ENCODE measurements around the gene RPL35A. TPM values are rescaled to one million over a fixed set of nuclear protein-coding genes. Genes with fewer than 3 reads are reported as not detected.
"Not testable (repeated sequence)": the region's sequence is repeated elsewhere in the genome, so short reads cannot be mapped to it uniquely, and the experiment has no call there.

RPL35A gene
- total RNA-seq, 5 donors from 2014 or later (not counting 1 experiment from before 2014, with no cell fraction given): 1,657 to 1,935 (median 1,760) TPM

DNA sequence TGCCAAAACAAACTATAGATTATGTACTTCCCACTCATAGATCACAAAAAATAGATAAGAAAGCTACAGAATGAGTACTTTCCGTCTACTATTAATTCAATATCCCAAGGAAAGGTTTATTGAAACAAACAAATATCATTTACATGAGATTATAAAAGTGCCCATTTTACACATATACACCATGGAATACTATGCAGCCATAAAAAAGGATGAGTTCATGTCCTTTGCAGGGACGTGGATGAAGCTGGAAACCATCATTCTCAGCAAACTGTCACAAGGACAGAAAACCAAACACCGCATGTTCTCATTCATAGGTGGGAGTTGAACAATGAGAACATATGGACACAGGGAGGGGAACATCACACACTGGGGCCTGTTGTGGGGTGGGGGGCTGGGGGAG, 22.4 kb upstream of the RPL35A start:
- H3K36me3 Mint-ChIP-seq: peaks cover 32% of the 10 kb centered on the region
- H3K9me3 Mint-ChIP-seq; CTCF ChIA-PET; H3K27me3 ChIP-seq (replicated peaks in 1 of 2; ENCODE audit: control insufficient read depth in 2 of 2, extremely low read depth in 1 of 2, insufficient read depth in 2 of 2, low read length in 1 of 2); H3K4me3 ChIP-seq (ENCODE audit: control insufficient read depth in 1 of 2, extremely low read depth in 1 of 2, low read length in 1 of 2); H3K9me3 ChIP-seq; H3K4me3 Mint-ChIP-seq; DNase-seq; H3K27me3 Mint-ChIP-seq; H3K4me1 ChIP-seq (ENCODE audit: control insufficient read depth in 1 of 2, extremely low read depth in 1 of 2, insufficient read depth in 2 of 2, low read length in 2 of 2); H3K36me3 ChIP-seq (ENCODE audit: control insufficient read depth in 2 of 2, extremely low read depth in 1 of 2, insufficient read depth in 1 of 2, low read length in 1 of 2); H3K27ac ChIP-seq (ENCODE audit: low read length); H3K27ac Mint-ChIP-seq; POLR2A ChIA-PET; ATAC-seq (replicated peaks in 1 of 4); H3K4me1 Mint-ChIP-seq: not testable (repeated sequence)
- WGBS (ENCODE audit: insufficient coverage): no CpG with 5 or more reads among the region's 3 CpGs

DNA sequence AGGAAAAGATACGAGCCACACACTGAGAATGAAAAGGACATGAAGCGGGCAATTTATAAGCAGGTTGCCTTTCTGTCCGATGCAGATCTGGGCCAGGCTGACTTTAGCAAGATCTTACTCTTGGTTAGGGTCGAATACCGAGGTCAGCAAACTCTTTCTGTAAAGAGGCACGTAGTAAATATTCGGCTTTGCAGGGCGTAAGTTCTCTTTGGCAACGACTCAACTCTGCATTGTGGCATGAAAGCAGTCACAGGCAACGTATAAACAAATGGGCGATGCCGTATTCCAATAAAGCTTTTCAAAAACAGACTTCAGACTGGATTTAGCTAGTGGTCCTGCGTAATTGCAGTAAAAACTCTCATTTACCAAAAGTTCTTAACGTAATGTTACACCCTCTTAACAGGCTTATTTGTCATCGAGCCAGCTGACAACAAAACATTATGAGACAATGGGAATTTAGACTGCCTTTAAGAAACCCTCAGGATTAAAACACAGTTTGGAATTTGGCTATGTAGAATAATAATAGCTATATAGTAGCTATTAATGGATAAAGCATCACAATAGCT, 13.1 kb upstream of the RPL35A start:
- Mint-ChIP-seq H3K9me3 (no peaks in the 10 kb centered on the region), H3K4me1 (no peaks in the 10 kb centered on the region), H3K4me3 (no peak overlapping the region), H3K27ac (no peak overlapping the region), H3K27me3 (no peaks in the 10 kb centered on the region), H3K36me3 (peaks cover 12% of the 10 kb centered on the region)
- no peaks in the 10 kb centered on the region for H3K27me3 ChIP-seq (replicated peaks in 1 of 2; ENCODE audit: control insufficient read depth in 2 of 2, extremely low read depth in 1 of 2, insufficient read depth in 2 of 2, low read length in 1 of 2)
- H3K36me3 ChIP-seq (ENCODE audit: control insufficient read depth in 2 of 2, extremely low read depth in 1 of 2, insufficient read depth in 1 of 2, low read length in 1 of 2): peaks cover 0 to 2% of the 10 kb centered on the region in 2 donors
- 93% methylated on average over 13 of the region's 15 CpGs for WGBS (ENCODE audit: insufficient coverage)
- H3K27ac ChIP-seq (ENCODE audit: low read length): no peak overlapping the region
- no peaks in the 10 kb centered on the region for H3K9me3 ChIP-seq
- ATAC-seq (replicated peaks in 1 of 4) (no peak), DNase-seq (no peak)
- POLR2A ChIA-PET: no interaction called here
- H3K4me1 ChIP-seq (ENCODE audit: control insufficient read depth in 1 of 2, extremely low read depth in 1 of 2, insufficient read depth in 2 of 2, low read length in 2 of 2): no peaks in the 10 kb centered on the region
- no peak overlapping the region for H3K4me3 ChIP-seq (ENCODE audit: control insufficient read depth in 1 of 2, extremely low read depth in 1 of 2, low read length in 1 of 2)
- CTCF ChIA-PET: no interaction called here

DNA sequence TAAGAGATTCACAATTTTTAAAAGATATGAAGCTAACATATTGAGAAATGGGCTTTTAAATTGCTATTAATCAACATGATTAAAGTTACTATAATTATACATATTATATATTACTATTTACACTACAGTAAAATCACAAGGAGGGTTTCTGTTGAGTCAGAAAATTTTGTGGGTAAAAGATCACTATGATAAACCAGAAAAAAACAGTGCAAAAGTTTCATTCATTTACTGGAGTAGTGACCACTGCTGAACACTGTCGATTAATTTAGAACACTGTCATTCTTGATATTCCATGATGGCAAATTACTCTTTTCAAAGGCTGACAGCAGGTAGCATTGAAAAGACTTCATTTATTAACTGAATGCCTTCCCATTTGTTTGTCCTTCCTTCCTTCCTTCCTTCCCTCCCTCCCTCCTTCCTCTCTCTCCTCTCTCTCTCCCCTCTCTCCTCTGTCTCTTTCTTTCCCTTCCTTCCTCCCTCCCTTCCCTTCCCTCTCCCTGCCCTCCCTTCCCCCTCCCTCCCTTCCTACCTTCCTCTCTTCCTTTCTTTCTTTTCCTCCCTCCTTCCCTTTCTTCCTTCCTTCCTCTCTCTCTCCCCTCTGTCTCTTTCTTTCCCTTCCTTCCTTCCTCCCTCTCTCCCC, 9.1 kb upstream of the RPL35A start:
- CTCF ChIA-PET: no interaction called here
- H3K36me3 Mint-ChIP-seq: peaks cover 12% of the 10 kb centered on the region

DNA sequence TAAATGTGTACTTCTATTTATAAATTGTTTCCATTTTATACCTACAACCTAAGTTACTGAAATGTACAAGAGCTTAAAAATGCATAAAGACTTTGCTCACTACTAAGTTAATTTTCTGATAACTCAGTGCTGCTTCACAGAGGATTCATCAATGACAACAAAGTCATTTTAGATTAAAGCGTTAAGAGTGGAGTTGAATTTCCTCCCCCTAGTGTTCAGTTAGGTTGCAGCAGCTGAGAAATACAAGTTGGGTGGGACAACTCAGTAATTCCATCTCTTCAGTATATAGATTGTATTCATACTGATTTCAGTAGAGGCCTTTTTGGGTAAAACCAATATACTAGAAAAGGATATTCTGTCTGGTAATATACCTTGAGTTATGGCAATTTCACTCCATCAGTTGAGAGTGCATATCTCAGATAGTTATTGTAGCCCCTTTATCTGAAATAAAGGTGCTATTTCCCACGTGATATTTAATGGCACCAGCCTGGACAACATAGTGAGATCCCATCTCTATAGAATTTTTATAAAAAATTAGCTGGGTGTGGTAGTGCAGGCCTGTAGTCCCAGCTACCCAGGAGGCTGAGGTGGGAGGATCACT, 6.9 kb upstream of the RPL35A start:
- Mint-ChIP-seq H3K4me3 (no peak overlapping the region), H3K27me3 (no peaks in the 10 kb centered on the region), H3K4me1 (peaks cover 0 to 1% (median 0%) of the 10 kb centered on the region in 3 donors), H3K36me3 (peaks cover 7% of the 10 kb centered on the region), H3K9me3 (no peaks in the 10 kb centered on the region), H3K27ac (no peak overlapping the region)
- ATAC-seq (replicated peaks in 1 of 4) (peak in 3 of 4 experiments; percentile 57 to 75 (median 73)), DNase-seq (peak in 6 of 35 experiments; percentile 6 to 68 (median 16))
- Histone ChIP-seq H3K4me1 (ENCODE audit: control insufficient read depth in 1 of 2, extremely low read depth in 1 of 2, insufficient read depth in 2 of 2, low read length in 2 of 2) (no peaks in the 10 kb centered on the region), H3K27me3 (replicated peaks in 1 of 2; ENCODE audit: control insufficient read depth in 2 of 2, extremely low read depth in 1 of 2, insufficient read depth in 2 of 2, low read length in 1 of 2) (no peaks in the 10 kb centered on the region), H3K4me3 (ENCODE audit: control insufficient read depth in 1 of 2, extremely low read depth in 1 of 2, low read length in 1 of 2) (no peak overlapping the region), H3K27ac (ENCODE audit: low read length) (no peak overlapping the region), H3K36me3 (ENCODE audit: control insufficient read depth in 2 of 2, extremely low read depth in 1 of 2, insufficient read depth in 1 of 2, low read length in 1 of 2) (no peaks in the 10 kb centered on the region), H3K9me3 (no peaks in the 10 kb centered on the region)
- CTCF ChIA-PET: interaction anchor here in 1 of 2 donors (0.6 to 1.2 kb wide), 5 partner anchors 9 to 231 kb away, joined by 3 to 5 read pairs (median 5); no protein-coding TSS in a partner anchor
- POLR2A ChIA-PET: interaction anchor here in 1 of 2 donors (0.7 kb wide), 1 partner anchor 1234 kb away, joined by 7 read pairs; no protein-coding TSS in a partner anchor
- no CpG with 5 or more reads among the region's 2 CpGs for WGBS (ENCODE audit: insufficient coverage)

More for the DNA sequence above, 9.1 kb upstream of the RPL35A start:
- Histone ChIP-seq H3K27me3 (replicated peaks in 1 of 2; ENCODE audit: control insufficient read depth in 2 of 2, extremely low read depth in 1 of 2, insufficient read depth in 2 of 2, low read length in 1 of 2) (no peaks in the 10 kb centered on the region), H3K9me3 (no peaks in the 10 kb centered on the region), H3K27ac (ENCODE audit: low read length) (no peak overlapping the region), H3K4me3 (ENCODE audit: control insufficient read depth in 1 of 2, extremely low read depth in 1 of 2, low read length in 1 of 2) (no peak overlapping the region), H3K36me3 (ENCODE audit: control insufficient read depth in 2 of 2, extremely low read depth in 1 of 2, insufficient read depth in 1 of 2, low read length in 1 of 2) (no peaks in the 10 kb centered on the region), H3K4me1 (ENCODE audit: control insufficient read depth in 1 of 2, extremely low read depth in 1 of 2, insufficient read depth in 2 of 2, low read length in 2 of 2) (no peaks in the 10 kb centered on the region)
- Mint-ChIP-seq H3K27me3 (no peaks in the 10 kb centered on the region), H3K9me3 (no peaks in the 10 kb centered on the region), H3K4me3 (no peak overlapping the region), H3K4me1 (peaks cover 0 to 1% (median 0%) of the 10 kb centered on the region in 3 donors), H3K27ac (no peak overlapping the region)
- DNase-seq (no peak), ATAC-seq (replicated peaks in 1 of 4) (no peak)
- POLR2A ChIA-PET: no interaction called here
- WGBS (ENCODE audit: insufficient coverage): no CpG with 5 or more reads among the region's 1 CpG

DNA sequence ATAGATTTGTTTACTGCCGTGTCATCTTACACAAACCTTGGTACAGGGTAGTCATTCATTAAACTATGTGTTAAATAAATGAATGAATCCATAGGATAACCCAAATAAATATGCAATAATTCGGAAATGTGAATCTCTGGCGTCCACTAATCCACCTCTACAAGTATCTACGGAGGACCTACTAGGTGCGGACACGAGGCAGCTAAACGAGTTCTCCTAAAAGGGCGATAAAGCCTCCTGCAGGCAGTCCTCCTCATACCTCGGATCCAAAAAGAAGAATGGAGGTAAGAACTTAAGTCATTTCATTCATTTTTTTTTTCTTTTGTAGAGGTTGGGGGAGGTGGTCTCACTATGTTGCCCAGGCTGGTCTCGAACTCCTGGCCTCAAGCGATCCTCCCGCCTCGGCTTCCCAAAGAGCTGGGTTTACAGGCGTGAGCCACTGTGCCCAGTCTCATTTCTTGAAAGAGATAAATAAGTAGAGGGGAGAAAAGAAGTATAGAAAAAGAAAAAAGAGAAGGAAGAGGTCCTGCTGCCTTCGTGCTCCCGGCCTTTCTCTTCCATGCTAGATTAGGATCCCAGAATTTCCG, 706 bp upstream of the RPL35A start:
- no peaks in the 10 kb centered on the region for H3K9me3 ChIP-seq
- CTCF ChIA-PET: interaction anchor here in 1 of 2 donors (0.5 kb wide), 1 partner anchor 15 kb away, joined by 4 read pairs; no protein-coding TSS in a partner anchor
- ATAC-seq (replicated peaks in 1 of 4) (no peak), DNase-seq (peak in 1 of 35 experiments; percentile 4)
- peaks cover 7 to 46% of the 10 kb centered on the region in 2 experiments for H3K4me1 ChIP-seq (ENCODE audit: control insufficient read depth in 1 of 2, extremely low read depth in 1 of 2, insufficient read depth in 2 of 2, low read length in 2 of 2)
- H3K4me3 Mint-ChIP-seq: peak overlapping the region; percentile 93 to 100 (median 97)
- H3K36me3 Mint-ChIP-seq: peaks cover 24% of the 10 kb centered on the region
- H3K9me3 Mint-ChIP-seq: no peaks in the 10 kb centered on the region
- H3K27me3 ChIP-seq (replicated peaks in 1 of 2; ENCODE audit: control insufficient read depth in 2 of 2, extremely low read depth in 1 of 2, insufficient read depth in 2 of 2, low read length in 1 of 2): no peaks in the 10 kb centered on the region
- H3K27ac Mint-ChIP-seq: peak overlapping the region; percentile 96 to 100
- POLR2A ChIA-PET: no interaction called here
- peak overlapping the region; percentile 71 to 90 for H3K4me3 ChIP-seq (ENCODE audit: control insufficient read depth in 1 of 2, extremely low read depth in 1 of 2, low read length in 1 of 2)
- H3K36me3 ChIP-seq (ENCODE audit: control insufficient read depth in 2 of 2, extremely low read depth in 1 of 2, insufficient read depth in 1 of 2, low read length in 1 of 2): peaks cover 10 to 33% of the 10 kb centered on the region in 2 donors
- 4% methylated on average over 4 of the region's 17 CpGs for WGBS (ENCODE audit: insufficient coverage)
- peak overlapping the region; percentile 99 for H3K27ac ChIP-seq (ENCODE audit: low read length)
- peaks cover 44 to 56% (median 45%) of the 10 kb centered on the region in 3 donors for H3K4me1 Mint-ChIP-seq
- no peaks in the 10 kb centered on the region for H3K27me3 Mint-ChIP-seq

DNA sequence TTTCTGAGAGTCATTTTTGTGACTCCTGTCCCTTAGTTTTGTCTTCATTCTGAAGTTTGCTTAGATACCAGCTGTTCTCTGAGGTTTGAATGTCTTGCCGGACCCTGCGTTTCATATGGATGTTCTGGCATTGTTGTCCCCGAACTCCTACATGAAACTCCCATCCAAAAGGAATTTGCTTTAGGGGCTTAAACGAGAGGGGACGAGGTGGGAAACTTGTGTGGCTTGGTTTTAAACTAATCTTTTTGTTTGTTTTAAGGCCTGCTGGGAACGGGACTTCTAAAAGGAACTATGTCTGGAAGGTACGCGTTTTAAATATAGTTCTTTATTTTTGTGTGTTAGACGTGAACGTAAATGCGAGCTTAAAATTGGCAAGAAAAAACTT, 679 bp downstream of the RPL35A start:
- Histone ChIP-seq H3K4me3 (ENCODE audit: control insufficient read depth in 1 of 2, extremely low read depth in 1 of 2, low read length in 1 of 2) (peak overlapping the region; percentile 71 to 90), H3K4me1 (ENCODE audit: control insufficient read depth in 1 of 2, extremely low read depth in 1 of 2, insufficient read depth in 2 of 2, low read length in 2 of 2) (peaks cover 7 to 47% of the 10 kb centered on the region in 2 experiments), H3K27ac (ENCODE audit: low read length) (peak overlapping the region; percentile 99), H3K36me3 (ENCODE audit: control insufficient read depth in 2 of 2, extremely low read depth in 1 of 2, insufficient read depth in 1 of 2, low read length in 1 of 2) (peaks cover 13 to 46% of the 10 kb centered on the region in 2 donors), H3K27me3 (replicated peaks in 1 of 2; ENCODE audit: control insufficient read depth in 2 of 2, extremely low read depth in 1 of 2, insufficient read depth in 2 of 2, low read length in 1 of 2) (no peaks in the 10 kb centered on the region), H3K9me3 (no peaks in the 10 kb centered on the region)
- Mint-ChIP-seq H3K36me3 (peaks cover 38% of the 10 kb centered on the region), H3K27ac (peak overlapping the region; percentile 96 to 100), H3K4me1 (peaks cover 52 to 61% (median 54%) of the 10 kb centered on the region in 3 donors), H3K4me3 (peak overlapping the region; percentile 93 to 100 (median 97)), H3K27me3 (no peaks in the 10 kb centered on the region), H3K9me3 (no peaks in the 10 kb centered on the region)
- CTCF ChIA-PET: interaction anchor here in 1 of 2 donors (1.0 kb wide), 1 partner anchor 11 kb away, joined by 3 read pairs; no protein-coding TSS in a partner anchor
- 0% methylated on average over 7 of the region's 11 CpGs for WGBS (ENCODE audit: insufficient coverage)
- no peak for ATAC-seq (replicated peaks in 1 of 4)
- DNase-seq: no peak
- POLR2A ChIA-PET: interaction anchor here in 1 of 2 donors (1.0 kb wide), 1 partner anchor 8 kb away, joined by 3 read pairs; no protein-coding TSS in a partner anchor

Measured in T-cell (primary cell).